Neutrophil (primary cell): Measurements from ENCODE around the gene KRTAP5-7.

Experiments
- H3K27ac ChIP-seq: fragments of 200-600 bp; sonication (generic); 2 replicates; pipeline ENCODE4 v1.5.1; 2016; ENCODE audit warnings: mild to moderate bottlenecking, moderate library complexity
- H3K27me3 ChIP-seq: fragments of 200-600 bp; sonication (generic); 2 replicates; pipeline ENCODE4 v1.6.0; 2016; ENCODE audit warnings: mild to moderate bottlenecking
- H3K36me3 ChIP-seq: fragments of 200-600 bp; sonication (generic); 2 replicates; pipeline ENCODE4 v1.5.1; 2017
- H3K4me1 ChIP-seq, 2 experiments: fragments of 200-600 bp in 1 of 2; sonication (generic) in 1 of 2; 1 replicate in 1 of 2; 2 replicates in 1 of 2; pipeline versions ENCODE4 v1.5.1 to v1.6.1; 2013 to 2016; ENCODE audit warnings: low read depth in 1 of 2, low read length in 1 of 2, mild to moderate bottlenecking in 1 of 2, moderate library complexity in 1 of 2; ENCODE audit not compliant: control insufficient read depth in 1 of 2, insufficient read depth in 1 of 2
- H3K4me3 ChIP-seq, 2 experiments: fragments of 200-600 bp in 1 of 2; sonication (generic) in 1 of 2; 1 replicate in 1 of 2; 2 replicates in 1 of 2; pipeline ENCODE4 v1.5.1; 2013 to 2016; ENCODE audit warnings: low read depth in 1 of 2, low read length in 1 of 2, mild to moderate bottlenecking in 1 of 2, moderate library complexity in 1 of 2
- H3K9me3 ChIP-seq: fragments of 200-600 bp; sonication (generic); 2 replicates; pipeline ENCODE4 v1.5.1; 2016
- TF ChIP-seq, protein P1 (sequence below): fragments of 200-600 bp; sonication (generic); IDR thresholded peaks from 2 replicates; pipeline ENCODE4 v1.5.1; 2016; ENCODE audit warnings: antibody characterized with exemption

KRTAP5-7 gene

DNA sequence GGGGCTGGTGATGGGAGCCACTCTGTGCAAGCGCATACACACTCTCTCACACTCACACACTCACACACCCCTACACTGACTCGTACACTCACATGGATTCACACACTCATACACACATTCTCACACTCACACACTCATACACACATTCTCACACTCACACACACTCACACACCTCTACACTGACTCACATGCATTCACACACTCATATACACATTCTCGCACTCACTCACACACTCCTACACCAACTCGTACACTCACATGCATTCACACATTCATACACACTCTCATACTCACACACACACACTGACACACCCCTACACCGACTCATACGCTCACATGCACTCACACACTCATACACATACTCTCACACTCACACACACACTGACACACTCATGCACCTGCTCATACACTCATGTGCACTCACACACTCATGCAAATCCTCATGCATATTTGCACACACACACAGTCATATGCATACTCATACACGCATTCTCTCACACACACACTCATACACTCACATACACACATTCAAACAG, 50.5 kb downstream of the KRTAP5-7 start:
- Histone ChIP-seq H3K36me3 (no peaks in the 10 kb centered on the region), H3K27me3 (peaks cover 36% of the 10 kb centered on the region)
- TF ChIP-seq, protein P1, sequence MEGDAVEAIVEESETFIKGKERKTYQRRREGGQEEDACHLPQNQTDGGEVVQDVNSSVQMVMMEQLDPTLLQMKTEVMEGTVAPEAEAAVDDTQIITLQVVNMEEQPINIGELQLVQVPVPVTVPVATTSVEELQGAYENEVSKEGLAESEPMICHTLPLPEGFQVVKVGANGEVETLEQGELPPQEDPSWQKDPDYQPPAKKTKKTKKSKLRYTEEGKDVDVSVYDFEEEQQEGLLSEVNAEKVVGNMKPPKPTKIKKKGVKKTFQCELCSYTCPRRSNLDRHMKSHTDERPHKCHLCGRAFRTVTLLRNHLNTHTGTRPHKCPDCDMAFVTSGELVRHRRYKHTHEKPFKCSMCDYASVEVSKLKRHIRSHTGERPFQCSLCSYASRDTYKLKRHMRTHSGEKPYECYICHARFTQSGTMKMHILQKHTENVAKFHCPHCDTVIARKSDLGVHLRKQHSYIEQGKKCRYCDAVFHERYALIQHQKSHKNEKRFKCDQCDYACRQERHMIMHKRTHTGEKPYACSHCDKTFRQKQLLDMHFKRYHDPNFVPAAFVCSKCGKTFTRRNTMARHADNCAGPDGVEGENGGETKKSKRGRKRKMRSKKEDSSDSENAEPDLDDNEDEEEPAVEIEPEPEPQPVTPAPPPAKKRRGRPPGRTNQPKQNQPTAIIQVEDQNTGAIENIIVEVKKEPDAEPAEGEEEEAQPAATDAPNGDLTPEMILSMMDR, result no peak

More for the DNA sequence above, 50.5 kb downstream of the KRTAP5-7 start:
- Histone ChIP-seq H3K4me1 (no peaks in the 10 kb centered on the region), H3K27ac (no peak overlapping the region), H3K9me3 (no peaks in the 10 kb centered on the region), H3K4me3 (no peak overlapping the region)
